ENCODE results near the gene NEIL3. TPM values are rescaled to one million over a fixed set of nuclear protein-coding genes. Genes with fewer than 3 reads are reported as not detected.

NEIL3 gene
- total RNA-seq, 1 experiment from 2014 or later, result 18.1 TPM

- Histone ChIP-seq H2AFZ (ENCODE audit: low read depth, low read length, poor library complexity, severe bottlenecking) (no peak overlapping the region), H3K9me2 (ENCODE audit: insufficient read depth) (no peaks in the 10 kb centered on the region), H3K9me3 (ENCODE audit: control insufficient read depth in 1 of 2, insufficient read depth in 1 of 2, low read depth in 1 of 2, low read length in 2 of 2) (no peaks in the 10 kb centered on the region), H3K27ac (ENCODE audit: low read depth, low read length) (no peak overlapping the region), H3K27me3 (ENCODE audit: insufficient read depth, low read length) (no peaks in the 10 kb centered on the region), H3K9ac (ENCODE audit: low read length) (no peak overlapping the region), H3K36me3 (ENCODE audit: control insufficient read depth in 1 of 2, insufficient read depth in 2 of 2, low read length in 2 of 2) (no peaks in the 10 kb centered on the region), H4K20me1 (ENCODE audit: insufficient read depth) (no peaks in the 10 kb centered on the region), H3K79me2 (ENCODE audit: insufficient read depth, low read length) (no peaks in the 10 kb centered on the region), H3K4me2 (ENCODE audit: low read length) (no peak overlapping the region), H3K4me1 (ENCODE audit: control insufficient read depth in 1 of 2, insufficient read depth in 2 of 2, low read length in 2 of 2) (no peaks in the 10 kb centered on the region), H3K4me3 (replicated peaks in 1 of 2; ENCODE audit: low read depth in 1 of 2, low read length in 2 of 2) (no peak overlapping the region)
- ChIA-PET RAD21 (ENCODE audit: low non-redundant PET in 1 of 2, low total read pairs in 2 of 2, uncharacterized antibody in 2 of 2, unreplicated experiment in 2 of 2) (no interaction called here), POLR2A (no interaction called here), CTCF (interaction anchor here (1.1 kb wide), 1 partner anchor 131 kb away, joined by 3 read pairs; no protein-coding TSS in a partner anchor)
- peak; percentile 89 for ATAC-seq
- no peak for DNase-seq (ENCODE audit: low read depth, low spot score)
- intact Hi-C loops (cut with micrococcal nuclease), result no loop called here
- no TSS peak for BruUV-seq (replicated peaks)
- TF ChIP-seq CTCF (IDR thresholded peaks at IDR 0.05 in 2 of 3, conservative IDR thresholded peaks at IDR 0.05 in 1 of 3; ENCODE audit: borderline replicate concordance in 1 of 3, insufficient read depth in 1 of 3, low read depth in 2 of 3, low read length in 2 of 3) (peak; percentile 9 to 52 (median 47); a peak in 5 of 6 replicates), RAD21 (IDR thresholded peaks at IDR 0.05; ENCODE audit: low read depth) (peak; percentile 34), JUND (IDR thresholded peaks at IDR 0.05) (no peak)
Observed at GRCh38 chr4:177380730-177381287, 71.1 kb downstream of the NEIL3 start.

DNA sequence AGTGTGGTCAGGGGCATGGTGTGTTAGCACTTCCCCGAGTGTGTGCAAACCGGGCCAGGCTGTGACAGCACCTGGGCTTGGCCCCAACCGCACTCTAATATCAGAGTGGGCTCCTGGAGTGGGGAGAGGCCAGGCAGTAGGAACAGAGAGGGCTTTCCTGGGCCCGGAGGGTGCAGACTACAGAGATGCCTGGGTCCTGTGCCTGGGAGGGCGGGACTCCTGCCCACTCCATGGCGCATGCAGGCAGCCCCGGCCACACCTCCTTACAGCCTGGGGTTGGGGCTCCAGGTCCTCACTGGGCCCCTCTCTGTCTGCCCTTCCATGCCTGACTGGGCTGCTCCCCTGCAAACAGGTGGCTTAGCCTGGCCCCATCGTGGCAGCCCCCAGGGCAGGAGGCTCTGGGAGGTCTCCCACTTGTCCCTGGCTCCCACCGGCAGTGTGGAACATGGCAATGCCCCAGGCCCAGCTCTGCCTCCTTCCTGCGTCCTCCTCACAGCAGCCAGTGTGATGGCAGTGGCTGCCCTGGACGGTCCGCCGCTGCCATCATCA, 72.2 kb downstream of the NEIL3 start:
- Histone ChIP-seq H4K20me1 (ENCODE audit: insufficient read depth) (no peaks in the 10 kb centered on the region), H3K36me3 (ENCODE audit: control insufficient read depth in 1 of 2, insufficient read depth in 2 of 2, low read length in 2 of 2) (no peaks in the 10 kb centered on the region), H3K9me2 (ENCODE audit: insufficient read depth) (no peaks in the 10 kb centered on the region), H3K27me3 (ENCODE audit: insufficient read depth, low read length) (no peaks in the 10 kb centered on the region), H3K4me3 (replicated peaks in 1 of 2; ENCODE audit: low read depth in 1 of 2, low read length in 2 of 2) (no peak overlapping the region), H2AFZ (ENCODE audit: low read depth, low read length, poor library complexity, severe bottlenecking) (no peak overlapping the region), H3K27ac (ENCODE audit: low read depth, low read length) (no peak overlapping the region), H3K4me1 (ENCODE audit: control insufficient read depth in 1 of 2, insufficient read depth in 2 of 2, low read length in 2 of 2) (no peaks in the 10 kb centered on the region), H3K9ac (ENCODE audit: low read length) (no peak overlapping the region), H3K4me2 (ENCODE audit: low read length) (no peak overlapping the region), H3K79me2 (ENCODE audit: insufficient read depth, low read length) (no peaks in the 10 kb centered on the region), H3K9me3 (ENCODE audit: control insufficient read depth in 1 of 2, insufficient read depth in 1 of 2, low read depth in 1 of 2, low read length in 2 of 2) (no peaks in the 10 kb centered on the region)
- BruUV-seq (replicated peaks), result no TSS peak
- ChIA-PET POLR2A (no interaction called here), CTCF (no interaction called here), RAD21 (ENCODE audit: low non-redundant PET in 1 of 2, low total read pairs in 2 of 2, uncharacterized antibody in 2 of 2, unreplicated experiment in 2 of 2) (no interaction called here)
- no peak for DNase-seq (ENCODE audit: low read depth, low spot score)
- no peak for ATAC-seq
- intact Hi-C loops (cut with micrococcal nuclease), result no loop called here
- TF ChIP-seq CBX3 (IDR thresholded peaks at IDR 0.05; ENCODE audit: low read depth), result no peak
- TF ChIP-seq JUND (IDR thresholded peaks at IDR 0.05), result no peak
- TF ChIP-seq POLR2A (IDR thresholded peaks at IDR 0.05; ENCODE audit: borderline replicate concordance, extremely low read depth, insufficient read depth, insufficient read length), result no peak
- no peak for TF ChIP-seq TCF7L2 (IDR thresholded peaks at IDR 0.05; ENCODE audit: borderline replicate concordance, extremely low read depth, insufficient read depth, insufficient read length)
- TF ChIP-seq CEBPB (IDR thresholded peaks at IDR 0.05; ENCODE audit: low read depth), result no peak
- no peak for TF ChIP-seq ZFX (IDR thresholded peaks at IDR 0.05)
- TF ChIP-seq, protein P1, sequence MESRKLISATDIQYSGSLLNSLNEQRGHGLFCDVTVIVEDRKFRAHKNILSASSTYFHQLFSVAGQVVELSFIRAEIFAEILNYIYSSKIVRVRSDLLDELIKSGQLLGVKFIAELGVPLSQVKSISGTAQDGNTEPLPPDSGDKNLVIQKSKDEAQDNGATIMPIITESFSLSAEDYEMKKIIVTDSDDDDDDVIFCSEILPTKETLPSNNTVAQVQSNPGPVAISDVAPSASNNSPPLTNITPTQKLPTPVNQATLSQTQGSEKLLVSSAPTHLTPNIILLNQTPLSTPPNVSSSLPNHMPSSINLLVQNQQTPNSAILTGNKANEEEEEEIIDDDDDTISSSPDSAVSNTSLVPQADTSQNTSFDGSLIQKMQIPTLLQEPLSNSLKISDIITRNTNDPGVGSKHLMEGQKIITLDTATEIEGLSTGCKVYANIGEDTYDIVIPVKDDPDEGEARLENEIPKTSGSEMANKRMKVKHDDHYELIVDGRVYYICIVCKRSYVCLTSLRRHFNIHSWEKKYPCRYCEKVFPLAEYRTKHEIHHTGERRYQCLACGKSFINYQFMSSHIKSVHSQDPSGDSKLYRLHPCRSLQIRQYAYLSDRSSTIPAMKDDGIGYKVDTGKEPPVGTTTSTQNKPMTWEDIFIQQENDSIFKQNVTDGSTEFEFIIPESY (IDR thresholded peaks at IDR 0.05; ENCODE audit: extremely low read depth, insufficient replicate concordance, low read length), result no peak
- TF ChIP-seq SP1 (IDR thresholded peaks at IDR 0.05; ENCODE audit: low read depth), result no peak
- no peak for TF ChIP-seq FOSL1 (IDR thresholded peaks at IDR 0.05; ENCODE audit: low read depth)
- no peak for TF ChIP-seq ELF1 (IDR thresholded peaks at IDR 0.05; ENCODE audit: borderline replicate concordance, low read depth)
- TF ChIP-seq CTCF (IDR thresholded peaks at IDR 0.05 in 2 of 3, conservative IDR thresholded peaks at IDR 0.05 in 1 of 3; ENCODE audit: borderline replicate concordance in 1 of 3, insufficient read depth in 1 of 3, low read depth in 2 of 3, low read length in 2 of 3), result no peak
- TF ChIP-seq RAD21 (IDR thresholded peaks at IDR 0.05; ENCODE audit: low read depth), result no peak
- no peak for TF ChIP-seq SIN3A (IDR thresholded peaks at IDR 0.05; ENCODE audit: low read depth)
- TF ChIP-seq EZH2phosphoT487 (IDR thresholded peaks at IDR 0.05; ENCODE audit: borderline replicate concordance), result no peak

Measured in HCT116 (cell line).